Measurements from ENCODE around the gene ATP1A2.

Gene ATP1A2

DNA sequence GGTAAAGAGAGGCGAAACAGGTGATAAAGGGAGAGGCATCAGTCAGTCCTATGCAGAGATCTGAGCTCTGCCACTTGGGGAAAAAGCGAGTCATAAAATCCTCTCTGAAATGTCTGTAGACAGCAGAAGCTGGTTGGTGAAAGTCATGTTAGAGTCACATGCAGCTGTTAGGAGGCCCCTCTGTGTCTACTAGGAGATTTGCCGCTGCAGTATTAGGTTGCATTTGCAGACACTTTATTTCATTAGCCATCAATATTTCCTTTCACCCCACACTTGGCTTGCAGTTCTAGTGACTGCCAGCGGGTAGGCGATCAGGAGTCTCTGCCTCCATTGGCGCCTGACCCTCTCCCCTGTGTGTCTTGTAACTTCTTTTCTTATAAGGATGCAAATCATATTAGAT lies 52.0 kb downstream of the ATP1A2 start:
- Histone ChIP-seq H3K27me3 (ENCODE audit: insufficient read depth, low read length) (no peaks in the 10 kb centered on the region), H2AFZ (ENCODE audit: insufficient read depth, low read length, poor library complexity) (no peak overlapping the region), H3K14ac (ENCODE audit: low read length) (no peak overlapping the region), H3K9me3 (ENCODE audit: insufficient read depth, low read depth, low read length) (no peaks in the 10 kb centered on the region), H3K4me2 (ENCODE audit: low read length) (no peak overlapping the region), H3K18ac (ENCODE audit: low read length) (no peak overlapping the region), H3K4me1 (ENCODE audit: control insufficient read depth in 1 of 2, insufficient read depth in 2 of 2, low read length in 2 of 2) (peaks cover 17 to 18% of the 10 kb centered on the region in 2 experiments), H4K12ac (ENCODE audit: low read depth, low read length) (no peak overlapping the region), H3K36me3 (ENCODE audit: control insufficient read depth in 1 of 2, insufficient read depth in 2 of 2, low read length in 2 of 2) (no peaks in the 10 kb centered on the region), H3K9ac (ENCODE audit: low read length) (no peak overlapping the region), H3K23ac (ENCODE audit: low read length) (no peak overlapping the region), H4K91ac (ENCODE audit: low read depth, low read length) (no peak overlapping the region), H3K79me1 (ENCODE audit: low read length) (peaks cover 4% of the 10 kb centered on the region), H2BK5ac (ENCODE audit: low read depth, low read length, poor library complexity) (no peak overlapping the region), H3K4ac (ENCODE audit: low read depth, low read length) (no peak overlapping the region), H3K4me3 (ENCODE audit: low read depth, low read length) (no peak overlapping the region), H4K8ac (ENCODE audit: low read depth, low read length) (no peak overlapping the region), H2BK120ac (ENCODE audit: insufficient read depth, low read length, poor library complexity) (no peak overlapping the region), H3K79me2 (ENCODE audit: control insufficient read depth, insufficient read depth, low read length, poor library complexity) (no peaks in the 10 kb centered on the region), H2BK12ac (ENCODE audit: low read length) (no peak overlapping the region), H3K27ac (ENCODE audit: low read depth, low read length) (no peak overlapping the region), H2AK5ac (ENCODE audit: low read length) (no peak overlapping the region)
- WGBS (ENCODE audit: extremely low coverage, insufficient coverage, insufficient read length), result no CpG with 5 or more reads among the region's 6 CpGs
- DNase-seq, result peak in 1 of 2 donors; percentile 9

DNA sequence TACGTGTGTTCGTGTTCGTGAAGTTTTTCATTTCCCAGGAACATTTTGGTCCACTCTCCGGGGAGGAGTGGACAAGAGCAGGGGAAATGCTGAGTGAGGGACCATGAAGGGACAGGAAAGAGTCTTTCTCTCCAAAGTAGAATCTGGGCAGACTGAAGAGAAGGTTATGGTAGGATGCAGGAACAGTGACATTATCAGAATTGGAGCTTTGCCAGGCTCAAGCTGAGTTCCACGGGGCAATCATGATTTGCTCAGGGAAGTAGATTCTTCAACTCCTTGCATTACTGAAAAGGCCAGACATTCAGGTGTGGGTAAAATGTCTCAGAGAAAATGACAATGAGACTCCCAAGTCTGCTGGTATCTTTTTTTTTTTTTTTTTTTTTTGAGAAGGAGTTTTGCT lies 52.5 kb downstream of the ATP1A2 start:
- no peak overlapping the region for H3K23ac ChIP-seq (ENCODE audit: low read length)
- H4K8ac ChIP-seq (ENCODE audit: low read depth, low read length), result no peak overlapping the region
- peaks cover 19% of the 10 kb centered on the region in 2 experiments for H3K4me1 ChIP-seq (ENCODE audit: control insufficient read depth in 1 of 2, insufficient read depth in 2 of 2, low read length in 2 of 2)
- no peak overlapping the region for H3K4ac ChIP-seq (ENCODE audit: low read depth, low read length)
- no peak overlapping the region for H2BK12ac ChIP-seq (ENCODE audit: low read length)
- no peak overlapping the region for H2AK5ac ChIP-seq (ENCODE audit: low read length)
- no peaks in the 10 kb centered on the region for H3K79me2 ChIP-seq (ENCODE audit: control insufficient read depth, insufficient read depth, low read length, poor library complexity)
- no peak overlapping the region for H3K4me3 ChIP-seq (ENCODE audit: low read depth, low read length)
- H3K9ac ChIP-seq (ENCODE audit: low read length), result no peak overlapping the region
- H3K4me2 ChIP-seq (ENCODE audit: low read length), result no peak overlapping the region
- DNase-seq, result peak; percentile 77 to 91
- H3K27ac ChIP-seq (ENCODE audit: low read depth, low read length), result no peak overlapping the region
- H3K79me1 ChIP-seq (ENCODE audit: low read length), result peaks cover 4% of the 10 kb centered on the region
- no CpG with 5 or more reads among the region's 5 CpGs for WGBS (ENCODE audit: extremely low coverage, insufficient coverage, insufficient read length)
- no peak overlapping the region for H2AFZ ChIP-seq (ENCODE audit: insufficient read depth, low read length, poor library complexity)
- H3K27me3 ChIP-seq (ENCODE audit: insufficient read depth, low read length), result no peaks in the 10 kb centered on the region
- no peak overlapping the region for H4K91ac ChIP-seq (ENCODE audit: low read depth, low read length)
- no peak overlapping the region for H3K18ac ChIP-seq (ENCODE audit: low read length)
- H3K36me3 ChIP-seq (ENCODE audit: control insufficient read depth in 1 of 2, insufficient read depth in 2 of 2, low read length in 2 of 2), result no peaks in the 10 kb centered on the region
- H2BK5ac ChIP-seq (ENCODE audit: low read depth, low read length, poor library complexity), result no peak overlapping the region
- H2BK120ac ChIP-seq (ENCODE audit: insufficient read depth, low read length, poor library complexity), result no peak overlapping the region
- no peak overlapping the region for H3K14ac ChIP-seq (ENCODE audit: low read length)
- H3K9me3 ChIP-seq (ENCODE audit: insufficient read depth, low read depth, low read length), result no peaks in the 10 kb centered on the region
- H4K12ac ChIP-seq (ENCODE audit: low read depth, low read length), result no peak overlapping the region

DNA sequence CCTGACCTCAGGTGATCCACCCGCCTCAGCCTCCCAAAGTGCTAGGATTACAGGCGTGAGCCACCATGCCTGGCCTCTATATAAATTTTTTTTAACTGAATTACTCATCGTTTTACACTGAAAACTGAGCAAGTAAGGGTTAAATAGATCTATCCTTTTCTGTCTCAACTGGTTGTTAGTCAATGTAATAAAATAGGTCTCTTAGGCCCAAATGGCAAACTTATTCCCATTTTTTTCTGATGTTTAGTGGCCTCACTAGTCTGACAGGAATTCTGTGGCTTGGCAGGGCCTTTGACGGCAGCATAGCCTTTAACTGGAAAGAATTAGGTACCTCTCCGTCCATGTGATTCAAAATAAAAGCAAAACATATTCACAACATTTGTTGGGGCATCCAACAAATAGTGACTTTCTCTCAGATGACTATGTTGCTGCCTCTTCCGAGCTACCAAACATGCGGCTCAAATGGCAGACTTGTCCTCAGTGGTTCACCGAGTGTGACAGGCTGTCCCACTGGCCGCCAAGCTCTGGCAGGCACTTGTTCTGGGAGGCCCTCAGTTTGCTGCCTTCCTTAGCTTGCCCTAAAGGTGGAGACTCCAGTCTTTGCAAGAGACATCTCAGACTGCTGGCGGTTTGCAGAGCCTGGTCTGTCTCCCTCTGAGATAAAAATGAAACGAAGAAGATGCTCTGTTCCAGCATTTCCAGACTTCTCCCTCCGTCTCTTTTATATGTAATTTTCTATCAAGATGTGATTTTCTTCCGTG lies 53.2 kb downstream of the ATP1A2 start:
- Histone ChIP-seq H3K4me3 (ENCODE audit: low read depth, low read length) (no peak overlapping the region), H3K4me1 (ENCODE audit: control insufficient read depth in 1 of 2, insufficient read depth in 2 of 2, low read length in 2 of 2) (peaks cover 19% of the 10 kb centered on the region in 2 experiments), H3K79me2 (ENCODE audit: control insufficient read depth, insufficient read depth, low read length, poor library complexity) (no peaks in the 10 kb centered on the region), H3K79me1 (ENCODE audit: low read length) (peaks cover 4% of the 10 kb centered on the region), H3K18ac (ENCODE audit: low read length) (no peak overlapping the region), H3K9ac (ENCODE audit: low read length) (no peak overlapping the region), H2BK5ac (ENCODE audit: low read depth, low read length, poor library complexity) (no peak overlapping the region), H2AFZ (ENCODE audit: insufficient read depth, low read length, poor library complexity) (no peak overlapping the region), H3K27me3 (ENCODE audit: insufficient read depth, low read length) (no peaks in the 10 kb centered on the region), H3K4ac (ENCODE audit: low read depth, low read length) (no peak overlapping the region), H4K8ac (ENCODE audit: low read depth, low read length) (no peak overlapping the region), H3K23ac (ENCODE audit: low read length) (no peak overlapping the region), H4K12ac (ENCODE audit: low read depth, low read length) (no peak overlapping the region), H2AK5ac (ENCODE audit: low read length) (no peak overlapping the region), H3K4me2 (ENCODE audit: low read length) (no peak overlapping the region), H3K36me3 (ENCODE audit: control insufficient read depth in 1 of 2, insufficient read depth in 2 of 2, low read length in 2 of 2) (no peaks in the 10 kb centered on the region), H3K27ac (ENCODE audit: low read depth, low read length) (no peak overlapping the region), H4K91ac (ENCODE audit: low read depth, low read length) (no peak overlapping the region), H3K14ac (ENCODE audit: low read length) (no peak overlapping the region), H3K9me3 (ENCODE audit: insufficient read depth, low read depth, low read length) (no peaks in the 10 kb centered on the region), H2BK120ac (ENCODE audit: insufficient read depth, low read length, poor library complexity) (no peak overlapping the region), H2BK12ac (ENCODE audit: low read length) (no peak overlapping the region)
- WGBS (ENCODE audit: extremely low coverage, insufficient coverage, insufficient read length), result no CpG with 5 or more reads among the region's 13 CpGs
- peak in 1 of 2 donors; percentile 55 for DNase-seq

DNA sequence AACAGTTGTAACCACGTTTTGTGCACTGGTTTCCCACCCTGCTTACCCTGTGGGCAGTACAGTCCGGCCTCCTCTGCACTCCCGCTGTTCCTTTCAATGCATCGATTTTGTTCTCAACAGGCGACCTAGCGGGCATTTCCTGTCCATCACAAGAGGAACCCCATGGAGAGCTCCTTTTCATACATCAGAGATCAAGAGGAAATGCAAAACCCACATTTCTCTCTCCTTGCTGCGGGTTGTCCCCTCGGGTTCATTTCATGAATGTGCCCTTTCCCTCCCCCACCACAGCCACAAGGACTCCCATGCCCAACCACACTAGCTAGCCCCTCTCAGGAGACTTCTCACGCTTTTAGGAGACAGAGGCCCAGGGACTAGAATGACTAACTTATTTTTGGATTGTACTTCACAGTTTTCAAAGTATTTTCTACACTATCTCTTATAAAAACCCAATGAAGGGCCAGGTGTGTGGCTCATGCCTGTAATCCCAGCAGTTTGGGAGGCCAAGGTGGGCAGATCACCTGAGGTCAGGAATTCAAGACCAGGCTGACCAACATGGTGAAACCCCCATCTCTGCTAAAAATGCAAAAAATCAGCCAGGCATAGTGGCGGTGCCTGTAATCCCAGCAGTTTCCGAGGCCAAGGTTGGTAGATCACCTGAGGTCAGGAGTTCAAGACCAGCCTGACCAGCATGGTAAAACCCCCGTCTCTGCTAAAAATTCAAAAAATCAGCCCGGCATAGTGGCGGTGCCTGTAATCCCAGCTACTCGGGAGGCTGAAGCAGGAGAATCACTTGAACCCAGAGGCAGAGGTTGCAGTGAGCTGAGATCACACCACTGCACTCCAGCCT lies 54.2 kb downstream of the ATP1A2 start:
- no peak overlapping the region for H4K8ac ChIP-seq (ENCODE audit: low read depth, low read length)
- H2BK5ac ChIP-seq (ENCODE audit: low read depth, low read length, poor library complexity), result no peak overlapping the region
- peaks cover 4% of the 10 kb centered on the region for H3K79me1 ChIP-seq (ENCODE audit: low read length)
- H4K91ac ChIP-seq (ENCODE audit: low read depth, low read length), result no peak overlapping the region
- no peak overlapping the region for H3K4ac ChIP-seq (ENCODE audit: low read depth, low read length)
- peaks cover 19% of the 10 kb centered on the region in 2 experiments for H3K4me1 ChIP-seq (ENCODE audit: control insufficient read depth in 1 of 2, insufficient read depth in 2 of 2, low read length in 2 of 2)
- H2BK120ac ChIP-seq (ENCODE audit: insufficient read depth, low read length, poor library complexity), result no peak overlapping the region
- H3K27me3 ChIP-seq (ENCODE audit: insufficient read depth, low read length), result no peaks in the 10 kb centered on the region
- H3K23ac ChIP-seq (ENCODE audit: low read length), result no peak overlapping the region
- DNase-seq, result peak; percentile 92 to 94
- no peak overlapping the region for H3K4me3 ChIP-seq (ENCODE audit: low read depth, low read length)
- WGBS (ENCODE audit: extremely low coverage, insufficient coverage, insufficient read length), result no CpG with 5 or more reads among the region's 15 CpGs
- H3K27ac ChIP-seq (ENCODE audit: low read depth, low read length), result no peak overlapping the region
- no peak overlapping the region for H3K18ac ChIP-seq (ENCODE audit: low read length)
- H3K36me3 ChIP-seq (ENCODE audit: control insufficient read depth in 1 of 2, insufficient read depth in 2 of 2, low read length in 2 of 2), result no peaks in the 10 kb centered on the region
- H3K79me2 ChIP-seq (ENCODE audit: control insufficient read depth, insufficient read depth, low read length, poor library complexity), result no peaks in the 10 kb centered on the region
- no peak overlapping the region for H3K14ac ChIP-seq (ENCODE audit: low read length)
- H3K4me2 ChIP-seq (ENCODE audit: low read length), result no peak overlapping the region
- no peak overlapping the region for H3K9ac ChIP-seq (ENCODE audit: low read length)
- H2AFZ ChIP-seq (ENCODE audit: insufficient read depth, low read length, poor library complexity), result no peak overlapping the region
- H2AK5ac ChIP-seq (ENCODE audit: low read length), result no peak overlapping the region
- H4K12ac ChIP-seq (ENCODE audit: low read depth, low read length), result no peak overlapping the region
- no peak overlapping the region for H2BK12ac ChIP-seq (ENCODE audit: low read length)
- no peaks in the 10 kb centered on the region for H3K9me3 ChIP-seq (ENCODE audit: insufficient read depth, low read depth, low read length)

Measured in trophoblast cell (in vitro differentiated cells and primary cell).